Activated naive CD4-positive, alpha-beta T cell treated with anti-CD3 and anti-CD28 coated beads, Interleukin-2, amount 10 ng/mL, durations not matched to agents 7 days and 5 days (primary cell): ENCODE results near the gene GMDS.

ENCODE experiments used
- CTCF ChIA-PET: fragments of 350-600 bp; sonication (Branson Sonifier 250); formaldehyde crosslinking; loops from one replicate; lab custom pipeline; 2021; ENCODE audit warnings: antibody characterized with exemption; lab: Charles Lee
- DNase-seq: peaks from one replicate; pipeline ENCODE4 v3.0.0-alpha.2; 2020
- H3K27ac Mint-ChIP-seq: one replicate; pipeline ENCODE4 v1.8.0; 2021; ENCODE audit warnings: mild to moderate bottlenecking, moderate library complexity, mixed read lengths
- H3K27me3 Mint-ChIP-seq: one replicate; pipeline ENCODE4 v1.8.0; 2021; ENCODE audit warnings: mild to moderate bottlenecking, mixed read lengths
- H3K36me3 Mint-ChIP-seq: one replicate; pipeline ENCODE4 v1.8.0; 2021; ENCODE audit warnings: mixed read lengths
- H3K4me1 Mint-ChIP-seq: one replicate; pipeline ENCODE4 v1.8.0; 2021; ENCODE audit warnings: mixed read lengths
- H3K4me3 Mint-ChIP-seq: one replicate; pipeline ENCODE4 v1.8.0; 2021; ENCODE audit warnings: mild to moderate bottlenecking, moderate library complexity, mixed read lengths
- H3K9me3 Mint-ChIP-seq: one replicate; pipeline ENCODE4 v1.8.0; 2021; ENCODE audit warnings: mixed read lengths

The GMDS gene

GRCh38 chr6:2140438-2141128, 104.8 kb downstream of the GMDS start:
- H3K27me3 Mint-ChIP-seq: no peaks in the 10 kb centered on the region
- CTCF ChIA-PET: no interaction called here
- H3K36me3 Mint-ChIP-seq: no peaks in the 10 kb centered on the region
- H3K4me1 Mint-ChIP-seq: no peaks in the 10 kb centered on the region
- DNase-seq: no peak
- H3K9me3 Mint-ChIP-seq: no peaks in the 10 kb centered on the region
- no peak overlapping the region for H3K4me3 Mint-ChIP-seq
- no peak overlapping the region for H3K27ac Mint-ChIP-seq

GRCh38 chr6:2135401-2135800, 110.0 kb downstream of the GMDS start:
- Mint-ChIP-seq H3K27me3 (no peaks in the 10 kb centered on the region), H3K4me3 (no peak overlapping the region), H3K36me3 (no peaks in the 10 kb centered on the region), H3K9me3 (no peaks in the 10 kb centered on the region), H3K27ac (no peak overlapping the region), H3K4me1 (no peaks in the 10 kb centered on the region)
- no peak for DNase-seq
- CTCF ChIA-PET: no interaction called here

GRCh38 chr6:2134554-2134953, 110.9 kb downstream of the GMDS start:
- DNase-seq: no peak
- CTCF ChIA-PET: interaction anchor here (0.8 kb wide), 1 partner anchor 9 kb away, joined by 3 read pairs; no protein-coding TSS in a partner anchor
- H3K36me3 Mint-ChIP-seq: no peaks in the 10 kb centered on the region
- H3K27me3 Mint-ChIP-seq: no peaks in the 10 kb centered on the region
- H3K27ac Mint-ChIP-seq: no peak overlapping the region
- H3K9me3 Mint-ChIP-seq: no peaks in the 10 kb centered on the region
- no peak overlapping the region for H3K4me3 Mint-ChIP-seq
- no peaks in the 10 kb centered on the region for H3K4me1 Mint-ChIP-seq

GRCh38 chr6:2133716-2134310, 111.6 kb downstream of the GMDS start:
- H3K4me3 Mint-ChIP-seq: no peak overlapping the region
- no peaks in the 10 kb centered on the region for H3K9me3 Mint-ChIP-seq
- H3K36me3 Mint-ChIP-seq: no peaks in the 10 kb centered on the region
- no peak overlapping the region for H3K27ac Mint-ChIP-seq
- no peaks in the 10 kb centered on the region for H3K4me1 Mint-ChIP-seq
- no peaks in the 10 kb centered on the region for H3K27me3 Mint-ChIP-seq
- DNase-seq: no peak
- CTCF ChIA-PET: interaction anchor here (0.8 kb wide), 1 partner anchor 8 kb away, joined by 3 read pairs; no protein-coding TSS in a partner anchor

- Mint-ChIP-seq H3K27me3 (no peaks in the 10 kb centered on the region), H3K36me3 (no peaks in the 10 kb centered on the region), H3K4me1 (no peaks in the 10 kb centered on the region), H3K4me3 (no peak overlapping the region), H3K9me3 (no peaks in the 10 kb centered on the region), H3K27ac (no peak overlapping the region)
- DNase-seq: no peak
- CTCF ChIA-PET: no interaction called here
Observed at GRCh38 chr6:2132916-2133315, 112.5 kb downstream of the GMDS start.

GRCh38 chr6:2132416-2132815, 113.0 kb downstream of the GMDS start:
- H3K27me3 Mint-ChIP-seq: no peaks in the 10 kb centered on the region
- H3K9me3 Mint-ChIP-seq: no peaks in the 10 kb centered on the region
- CTCF ChIA-PET: no interaction called here
- no peaks in the 10 kb centered on the region for H3K4me1 Mint-ChIP-seq
- H3K4me3 Mint-ChIP-seq: no peak overlapping the region
- no peak overlapping the region for H3K27ac Mint-ChIP-seq
- no peaks in the 10 kb centered on the region for H3K36me3 Mint-ChIP-seq
- DNase-seq: no peak

GRCh38 chr6:2129182-2129621, 116.2 kb downstream of the GMDS start:
- Mint-ChIP-seq H3K4me1 (no peaks in the 10 kb centered on the region), H3K27me3 (no peaks in the 10 kb centered on the region), H3K36me3 (no peaks in the 10 kb centered on the region), H3K4me3 (no peak overlapping the region), H3K27ac (no peak overlapping the region), H3K9me3 (no peaks in the 10 kb centered on the region)
- CTCF ChIA-PET: no interaction called here
- DNase-seq: no peak

- no peaks in the 10 kb centered on the region for H3K27me3 Mint-ChIP-seq
- no peak for DNase-seq
- CTCF ChIA-PET: no interaction called here
- no peaks in the 10 kb centered on the region for H3K36me3 Mint-ChIP-seq
- no peak overlapping the region for H3K4me3 Mint-ChIP-seq
- no peaks in the 10 kb centered on the region for H3K9me3 Mint-ChIP-seq
- no peak overlapping the region for H3K27ac Mint-ChIP-seq
- H3K4me1 Mint-ChIP-seq: no peaks in the 10 kb centered on the region
Observed at GRCh38 chr6:2127484-2127911, 117.9 kb downstream of the GMDS start.

- H3K9me3 Mint-ChIP-seq: no peaks in the 10 kb centered on the region
- no peaks in the 10 kb centered on the region for H3K36me3 Mint-ChIP-seq
- H3K4me3 Mint-ChIP-seq: no peak overlapping the region
- no peak overlapping the region for H3K27ac Mint-ChIP-seq
- DNase-seq: no peak
- CTCF ChIA-PET: interaction anchor here (1.1 kb wide), 1 partner anchor 8 kb away, joined by 3 read pairs; no protein-coding TSS in a partner anchor
- no peaks in the 10 kb centered on the region for H3K27me3 Mint-ChIP-seq
- no peaks in the 10 kb centered on the region for H3K4me1 Mint-ChIP-seq
Observed at GRCh38 chr6:2126351-2126750, 119.1 kb downstream of the GMDS start.

- no peak for DNase-seq
- CTCF ChIA-PET: interaction anchor here (1.1 kb wide), 1 partner anchor 9 kb away, joined by 3 read pairs; no protein-coding TSS in a partner anchor
- no peak overlapping the region for H3K27ac Mint-ChIP-seq
- no peaks in the 10 kb centered on the region for H3K27me3 Mint-ChIP-seq
- no peaks in the 10 kb centered on the region for H3K4me1 Mint-ChIP-seq
- no peaks in the 10 kb centered on the region for H3K36me3 Mint-ChIP-seq
- H3K4me3 Mint-ChIP-seq: no peak overlapping the region
- no peaks in the 10 kb centered on the region for H3K9me3 Mint-ChIP-seq
Observed at GRCh38 chr6:2125158-2125557, 120.2 kb downstream of the GMDS start.

- no peaks in the 10 kb centered on the region for H3K4me1 Mint-ChIP-seq
- no peak for DNase-seq
- CTCF ChIA-PET: interaction anchor here (1.2 kb wide), 1 partner anchor 510 kb away, joined by 3 read pairs; no protein-coding TSS in a partner anchor
- H3K27me3 Mint-ChIP-seq: no peaks in the 10 kb centered on the region
- H3K9me3 Mint-ChIP-seq: no peaks in the 10 kb centered on the region
- no peaks in the 10 kb centered on the region for H3K36me3 Mint-ChIP-seq
- H3K4me3 Mint-ChIP-seq: no peak overlapping the region
- no peak overlapping the region for H3K27ac Mint-ChIP-seq
Observed at GRCh38 chr6:2124260-2124709, 121.1 kb downstream of the GMDS start.

GRCh38 chr6:2120912-2121311, 124.5 kb downstream of the GMDS start:
- Mint-ChIP-seq H3K27ac (no peak overlapping the region), H3K4me1 (no peaks in the 10 kb centered on the region), H3K4me3 (no peak overlapping the region), H3K27me3 (no peaks in the 10 kb centered on the region), H3K9me3 (no peaks in the 10 kb centered on the region), H3K36me3 (peaks cover 1% of the 10 kb centered on the region)
- CTCF ChIA-PET: no interaction called here
- DNase-seq: no peak

GRCh38 chr6:2119275-2119674, 126.1 kb downstream of the GMDS start:
- H3K27me3 Mint-ChIP-seq: no peaks in the 10 kb centered on the region
- no peak overlapping the region for H3K27ac Mint-ChIP-seq
- no peak for DNase-seq
- peaks cover 7% of the 10 kb centered on the region for H3K36me3 Mint-ChIP-seq
- no peak overlapping the region for H3K4me3 Mint-ChIP-seq
- no peaks in the 10 kb centered on the region for H3K4me1 Mint-ChIP-seq
- no peaks in the 10 kb centered on the region for H3K9me3 Mint-ChIP-seq
- CTCF ChIA-PET: no interaction called here

- Mint-ChIP-seq H3K9me3 (no peaks in the 10 kb centered on the region), H3K27me3 (no peaks in the 10 kb centered on the region), H3K4me1 (no peaks in the 10 kb centered on the region), H3K4me3 (no peak overlapping the region), H3K27ac (no peak overlapping the region), H3K36me3 (peaks cover 9% of the 10 kb centered on the region)
- DNase-seq: no peak
- CTCF ChIA-PET: no interaction called here
Observed at GRCh38 chr6:2118136-2118535, 127.3 kb downstream of the GMDS start.

GRCh38 chr6:2117447-2117846, 128.0 kb downstream of the GMDS start:
- no peaks in the 10 kb centered on the region for H3K4me1 Mint-ChIP-seq
- no peaks in the 10 kb centered on the region for H3K9me3 Mint-ChIP-seq
- no peak overlapping the region for H3K4me3 Mint-ChIP-seq
- no peak for DNase-seq
- CTCF ChIA-PET: no interaction called here
- no peaks in the 10 kb centered on the region for H3K27me3 Mint-ChIP-seq
- H3K27ac Mint-ChIP-seq: no peak overlapping the region
- peaks cover 12% of the 10 kb centered on the region for H3K36me3 Mint-ChIP-seq
